Subcutaneous abdominal adipose tissue (tissue), 5 donors: ENCODE results near the gene EPHA1.

Experiments
- H3K27ac ChIP-seq: one replicate; pipeline ENCODE4 v1.7.0; 2013; ENCODE audit warnings: low read depth, mild to moderate bottlenecking, inconsistent platforms, low read length, moderate library complexity
- H3K27me3 ChIP-seq, 5 donors: one replicate each; pipeline ENCODE4 v1.7.0; 2013; ENCODE audit warnings: low read length in 5 of 5, inconsistent platforms in 1 of 5; ENCODE audit not compliant: control insufficient read depth in 5 of 5, insufficient read depth in 4 of 5
- H3K36me3 ChIP-seq, 5 donors: one replicate each; pipeline ENCODE4 v1.7.0; 2013; ENCODE audit warnings: low read length in 5 of 5; ENCODE audit not compliant: control insufficient read depth in 5 of 5, insufficient read depth in 5 of 5
- H3K4me1 ChIP-seq, 5 donors: one replicate each; pipeline ENCODE4 v1.7.0; 2013; ENCODE audit warnings: low read length in 5 of 5, mild to moderate bottlenecking in 3 of 5, moderate library complexity in 1 of 5; ENCODE audit not compliant: control insufficient read depth in 5 of 5, insufficient read depth in 5 of 5
- H3K4me3 ChIP-seq, 5 donors: one replicate each; pipeline ENCODE4 v1.7.0; 2013; ENCODE audit warnings: low read length in 5 of 5, low read depth in 1 of 5
- H3K9ac ChIP-seq, 5 donors: one replicate each; pipeline ENCODE4 v1.7.0; 2013; ENCODE audit warnings: low read length in 5 of 5, mild to moderate bottlenecking in 4 of 5, moderate library complexity in 3 of 5
- H3K9me3 ChIP-seq, 5 donors: one replicate each; pipeline ENCODE4 v1.7.0; 2013; ENCODE audit warnings: low read length in 5 of 5; ENCODE audit not compliant: control insufficient read depth in 5 of 5
- donor health status: healthy.
- donor health status: healthy.
- donor health status: healthy.
- donor health status: healthy.
- donor health status: healthy.

Gene EPHA1

GRCh38 chr7:143448429-143448828 lies 39.8 kb upstream of the EPHA1 start:
- Histone ChIP-seq H3K36me3 (no peaks in the 10 kb centered on the region), H3K9me3 (no peaks in the 10 kb centered on the region), H3K9ac (no peak overlapping the region), H3K27ac (no peak overlapping the region), H3K4me1 (no peaks in the 10 kb centered on the region), H3K4me3 (no peak overlapping the region), H3K27me3 (no peaks in the 10 kb centered on the region)

DNA sequence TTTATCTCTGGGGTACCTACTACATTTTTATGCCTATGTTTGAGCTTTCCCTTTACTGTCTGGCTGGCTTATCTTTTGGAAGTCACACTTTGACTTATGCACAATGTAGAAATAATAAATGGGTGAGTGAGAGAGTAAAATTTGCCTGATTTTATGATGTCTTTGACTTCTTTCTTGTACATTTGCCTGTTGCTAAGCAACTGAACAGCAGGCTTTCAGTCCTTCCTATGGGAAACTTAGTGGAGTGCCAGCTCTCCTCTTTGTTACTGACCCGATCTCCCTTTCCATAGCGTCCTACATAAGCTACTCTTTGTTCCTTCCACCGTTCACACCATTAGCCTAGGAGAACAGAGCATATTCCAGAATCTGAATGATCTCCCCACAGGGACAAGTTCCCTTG lies 38.8 kb upstream of the EPHA1 start:
- no peaks in the 10 kb centered on the region for H3K27me3 ChIP-seq
- H3K36me3 ChIP-seq, result no peaks in the 10 kb centered on the region
- no peak overlapping the region for H3K4me3 ChIP-seq
- H3K9ac ChIP-seq, result no peak overlapping the region
- no peaks in the 10 kb centered on the region for H3K4me1 ChIP-seq
- H3K27ac ChIP-seq, result no peak overlapping the region
- no peaks in the 10 kb centered on the region for H3K9me3 ChIP-seq

- no peak overlapping the region for H3K9ac ChIP-seq
- no peak overlapping the region for H3K4me3 ChIP-seq
- no peaks in the 10 kb centered on the region for H3K4me1 ChIP-seq
Observed at GRCh38 chr7:143444785-143445184, 36.1 kb upstream of the EPHA1 start.

DNA sequence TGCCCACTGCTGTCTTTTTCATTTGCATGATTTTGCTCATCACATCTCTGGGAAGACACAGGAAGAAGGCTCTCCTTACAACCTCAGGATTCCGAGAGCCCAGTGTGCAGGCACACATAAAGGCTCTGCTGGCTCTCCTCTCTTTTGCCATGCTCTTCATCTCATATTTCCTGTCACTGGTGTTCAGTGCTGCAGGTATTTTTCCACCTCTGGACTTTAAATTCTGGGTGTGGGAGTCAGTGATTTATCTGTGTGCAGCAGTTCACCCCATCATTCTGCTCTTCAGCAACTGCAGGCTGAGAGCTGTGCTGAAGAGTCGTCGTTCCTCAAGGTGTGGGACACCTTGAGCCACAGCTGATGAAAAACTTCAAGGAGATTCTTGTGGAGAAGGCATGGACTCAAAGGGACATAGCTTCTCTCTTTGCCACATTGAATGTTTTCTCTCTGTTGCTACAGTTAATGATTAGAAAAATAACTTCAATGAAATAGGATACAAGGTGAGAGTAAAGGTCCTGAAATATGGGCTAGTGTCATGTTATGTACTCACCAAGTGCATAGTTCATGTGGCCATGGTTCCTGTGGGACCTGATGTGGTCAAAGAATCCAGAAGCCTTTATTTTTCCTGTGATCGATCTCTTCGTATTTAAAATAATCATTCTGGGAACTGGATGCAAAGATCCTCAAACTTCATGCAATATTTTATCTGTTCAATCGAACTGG lies 35.6 kb upstream of the EPHA1 start:
- Histone ChIP-seq H3K36me3 (no peaks in the 10 kb centered on the region), H3K27ac (no peak overlapping the region), H3K4me1 (no peaks in the 10 kb centered on the region), H3K4me3 (no peak overlapping the region), H3K9ac (no peak overlapping the region), H3K9me3 (no peaks in the 10 kb centered on the region), H3K27me3 (peaks cover 0 to 3% (median 0%) of the 10 kb centered on the region in 5 donors)

More at GRCh38 chr7:143444785-143445184, 36.1 kb upstream of the EPHA1 start:
- Histone ChIP-seq H3K27me3 (peaks cover 0 to 3% (median 0%) of the 10 kb centered on the region in 5 donors), H3K36me3 (no peaks in the 10 kb centered on the region), H3K9me3 (no peaks in the 10 kb centered on the region), H3K27ac (no peak overlapping the region)

DNA sequence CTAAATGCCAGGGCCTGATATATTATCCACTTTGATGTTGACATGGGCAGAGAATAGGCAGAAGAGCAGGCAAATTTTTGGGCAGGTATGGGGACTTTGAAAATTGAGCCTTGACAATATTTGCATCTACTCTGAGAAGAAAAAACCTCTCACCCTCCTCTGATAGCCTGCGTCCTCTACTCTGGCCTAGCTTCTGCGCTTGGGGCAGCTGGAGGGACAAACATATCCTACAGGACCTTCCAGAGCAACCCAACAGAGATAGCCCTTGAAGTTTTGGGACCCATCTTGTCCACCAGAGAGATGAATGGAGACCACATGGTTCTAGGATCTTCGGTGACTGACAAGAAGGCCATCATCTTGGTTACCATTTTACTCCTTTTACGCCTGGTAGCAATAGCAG lies 34.5 kb upstream of the EPHA1 start, which contains the start of gene TAS2R60:
TSS of gene TAS2R60 (plus strand) at position 301 of the 400 bp plus-strand sequence. CDS start at position 301, 0 bp downstream.
- H3K9me3 ChIP-seq, result no peaks in the 10 kb centered on the region
- H3K4me3 ChIP-seq, result no peak within 1 kb of the TSS
- no peaks in the 10 kb centered on the region for H3K4me1 ChIP-seq
- H3K9ac ChIP-seq, result no peak within 1 kb of the TSS
- H3K27me3 ChIP-seq, result peaks cover 0 to 3% (median 0%) of the 10 kb centered on the region in 5 donors
- H3K27ac ChIP-seq, result no peak within 1 kb of the TSS
- H3K36me3 ChIP-seq, result no peaks in the 10 kb centered on the region

DNA sequence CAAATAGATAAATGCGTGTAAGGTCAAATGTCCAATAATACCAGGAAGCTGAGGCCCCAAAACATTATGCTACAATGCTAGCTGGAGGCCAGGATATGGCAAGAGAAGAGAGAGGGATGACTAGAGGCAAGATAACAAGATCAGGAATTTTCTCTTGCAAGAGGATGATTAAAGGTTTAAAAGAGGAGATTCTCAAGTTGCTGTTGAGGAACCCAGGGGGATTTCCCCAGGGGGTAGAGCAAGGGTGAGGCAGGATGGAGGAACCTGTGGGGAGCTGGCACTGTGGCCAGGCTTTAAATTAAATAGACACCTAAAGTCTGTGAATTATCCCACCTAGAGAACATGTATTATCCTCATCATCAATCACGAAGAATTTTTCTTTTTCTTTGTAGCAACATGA lies 31.2 kb upstream of the EPHA1 start:
- Histone ChIP-seq H3K4me1 (peaks cover 0 to 15% (median 5%) of the 10 kb centered on the region in 5 donors), H3K9me3 (no peaks in the 10 kb centered on the region), H3K36me3 (no peaks in the 10 kb centered on the region), H3K27me3 (peaks cover 0 to 3% (median 0%) of the 10 kb centered on the region in 5 donors), H3K9ac (no peak overlapping the region), H3K27ac (no peak overlapping the region), H3K4me3 (no peak overlapping the region)

DNA sequence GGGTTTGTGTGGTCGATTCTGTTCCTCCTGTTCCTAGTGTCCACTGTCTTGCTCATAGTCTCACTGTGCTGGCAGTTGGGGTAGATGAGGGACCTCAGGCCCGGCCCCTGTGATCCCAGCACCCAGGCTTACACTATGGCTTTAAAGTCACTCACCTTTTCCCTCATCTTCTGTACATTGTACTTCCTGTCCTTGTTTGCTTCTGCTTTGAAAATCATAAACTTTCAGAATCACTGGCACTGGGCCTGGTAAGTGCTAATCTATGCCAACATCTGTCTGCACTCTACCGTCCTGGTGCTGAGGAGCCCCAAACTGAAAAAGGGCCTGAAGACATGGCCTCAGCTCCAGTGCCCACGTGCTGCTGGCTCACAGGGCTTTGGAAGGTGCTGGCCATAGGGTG lies 28.9 kb upstream of the EPHA1 start:
- H3K9ac ChIP-seq, result no peak overlapping the region
- no peaks in the 10 kb centered on the region for H3K36me3 ChIP-seq
- H3K9me3 ChIP-seq, result no peaks in the 10 kb centered on the region
- H3K4me1 ChIP-seq, result peaks cover 0 to 17% (median 9%) of the 10 kb centered on the region in 5 donors
- H3K27ac ChIP-seq, result no peak overlapping the region
- peaks cover 0 to 3% (median 0%) of the 10 kb centered on the region in 5 donors for H3K27me3 ChIP-seq
- H3K4me3 ChIP-seq, result no peak overlapping the region

- no peaks in the 10 kb centered on the region for H3K9me3 ChIP-seq
- H3K4me1 ChIP-seq, result peaks cover 0 to 17% (median 9%) of the 10 kb centered on the region in 5 donors
- H3K4me3 ChIP-seq, result no peak overlapping the region
- H3K36me3 ChIP-seq, result no peaks in the 10 kb centered on the region
- no peaks in the 10 kb centered on the region for H3K27me3 ChIP-seq
- H3K9ac ChIP-seq, result no peak overlapping the region
- H3K27ac ChIP-seq, result no peak overlapping the region
Observed at GRCh38 chr7:143436325-143436946, 27.8 kb upstream of the EPHA1 start.

GRCh38 chr7:143435266-143435665 lies 26.6 kb upstream of the EPHA1 start:
- Histone ChIP-seq H3K27ac (no peak overlapping the region), H3K36me3 (no peaks in the 10 kb centered on the region), H3K27me3 (no peaks in the 10 kb centered on the region), H3K4me3 (no peak overlapping the region), H3K9ac (no peak overlapping the region), H3K9me3 (no peaks in the 10 kb centered on the region), H3K4me1 (peaks cover 0 to 17% (median 9%) of the 10 kb centered on the region in 5 donors)

DNA sequence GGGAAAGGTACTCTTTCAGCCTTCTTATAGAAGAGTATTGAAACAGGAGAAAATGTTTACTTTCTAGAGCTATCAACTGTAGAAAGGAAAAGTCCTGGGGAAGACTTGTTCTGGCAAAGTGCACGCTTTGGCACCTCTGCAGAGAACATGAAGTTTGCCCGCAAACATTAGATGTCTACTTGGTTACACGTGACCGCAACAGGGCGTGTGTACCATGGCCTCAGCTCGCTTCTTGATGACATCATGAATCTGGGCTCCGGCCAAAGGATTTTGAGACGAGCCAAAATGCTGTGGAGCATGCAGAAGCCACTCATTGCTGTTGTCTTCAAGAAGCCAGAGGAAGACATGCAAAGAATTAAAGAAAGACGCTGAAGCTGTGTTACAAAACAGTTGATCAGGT lies 26.0 kb upstream of the EPHA1 start:
- H3K27ac ChIP-seq, result no peak overlapping the region
- peak overlapping the region in 1 of 5 donors; percentile 3 for H3K4me3 ChIP-seq
- no peaks in the 10 kb centered on the region for H3K36me3 ChIP-seq
- H3K9ac ChIP-seq, result no peak overlapping the region
- H3K4me1 ChIP-seq, result peaks cover 0 to 17% (median 9%) of the 10 kb centered on the region in 5 donors
- no peaks in the 10 kb centered on the region for H3K27me3 ChIP-seq
- H3K9me3 ChIP-seq, result no peaks in the 10 kb centered on the region
